HG03196 (cell line): ENCODE measurements around the gene CPED1.
A peak's percentile ranks its signal among the peaks of the same experiment; 100 is the strongest.
"Not testable (repeated sequence)": the region's sequence is repeated elsewhere in the genome, so short reads cannot be mapped to it uniquely, and the experiment has no call there.

Experiments used
- ATAC-seq: cut with Tn5 transposase; IDR thresholded peaks from one replicate; pipeline ENCODE4 v1.9.1; 2021; ENCODE audit not compliant: unreplicated experiment

The CPED1 gene

DNA sequence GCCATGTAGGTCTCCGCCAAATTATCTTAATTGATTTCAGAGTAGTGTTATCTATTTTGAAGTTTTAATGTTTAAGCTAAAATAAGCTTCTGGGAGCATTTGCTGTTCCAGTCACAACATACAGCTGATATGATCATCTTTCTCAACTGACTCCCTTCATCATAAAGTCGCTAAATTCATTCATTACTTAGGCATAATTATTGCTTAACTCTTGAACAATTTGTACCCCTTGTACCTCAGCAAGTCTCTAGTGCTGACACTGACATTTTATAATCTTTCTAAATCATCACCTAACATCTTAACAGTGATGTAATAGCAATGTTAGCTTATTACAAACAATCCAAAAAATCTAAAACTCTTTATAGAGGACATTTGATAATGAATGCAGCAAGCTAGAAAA is 286.0 kb downstream of the CPED1 start:
- no peak for ATAC-seq

GRCh38 chr7:121275204-121275603 is 286.7 kb downstream of the CPED1 start:
- ATAC-seq, result no peak

- ATAC-seq, result no peak
Observed at GRCh38 chr7:121276313-121276712, 287.8 kb downstream of the CPED1 start.

DNA sequence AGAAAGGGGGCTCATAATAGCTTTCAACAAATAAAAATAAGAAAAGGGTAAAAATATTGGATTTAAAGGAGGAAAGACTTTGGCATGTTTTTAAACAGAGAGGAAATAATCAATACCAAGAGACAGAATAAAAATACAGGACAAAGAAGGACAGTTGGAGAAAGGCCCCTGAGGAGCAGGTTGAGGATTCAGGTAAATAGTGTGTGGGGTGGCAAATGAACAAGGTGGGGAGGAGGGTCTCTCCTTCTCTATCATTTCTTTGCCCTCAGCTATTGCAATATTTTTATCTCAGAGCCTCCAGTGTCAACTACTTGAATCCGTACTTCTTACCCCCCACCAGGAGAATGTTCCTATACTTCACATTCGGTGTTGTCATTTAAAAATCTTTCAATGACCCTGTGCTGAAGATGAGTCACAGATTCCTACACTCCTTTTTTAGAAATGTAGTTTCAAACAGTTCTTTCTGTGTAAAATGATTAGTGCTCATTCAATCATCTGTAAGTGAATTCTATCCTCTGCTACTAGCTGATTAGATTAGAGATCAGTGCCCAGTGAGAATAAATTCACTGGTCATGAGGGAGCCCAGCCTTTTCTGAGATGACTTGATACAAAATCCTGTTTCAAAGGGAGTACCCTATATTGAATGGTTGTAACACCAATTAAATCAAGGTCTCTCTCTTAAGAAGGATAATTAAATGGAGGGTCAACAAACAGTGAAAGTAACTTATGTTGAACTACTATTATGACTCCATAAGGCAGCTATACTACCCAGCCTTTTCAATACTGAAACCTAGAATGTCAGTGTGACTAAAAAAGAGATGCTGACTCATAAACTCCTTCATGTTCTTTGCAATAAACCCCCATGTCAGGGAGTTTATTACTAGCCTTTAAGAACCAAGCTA is 289.9 kb downstream of the CPED1 start:
- ATAC-seq, result peak; percentile 100

- ATAC-seq, result no peak
Observed at GRCh38 chr7:121279060-121279620, 290.6 kb downstream of the CPED1 start.

- no peak for ATAC-seq
Observed at GRCh38 chr7:121279822-121280221, 291.3 kb downstream of the CPED1 start.

DNA sequence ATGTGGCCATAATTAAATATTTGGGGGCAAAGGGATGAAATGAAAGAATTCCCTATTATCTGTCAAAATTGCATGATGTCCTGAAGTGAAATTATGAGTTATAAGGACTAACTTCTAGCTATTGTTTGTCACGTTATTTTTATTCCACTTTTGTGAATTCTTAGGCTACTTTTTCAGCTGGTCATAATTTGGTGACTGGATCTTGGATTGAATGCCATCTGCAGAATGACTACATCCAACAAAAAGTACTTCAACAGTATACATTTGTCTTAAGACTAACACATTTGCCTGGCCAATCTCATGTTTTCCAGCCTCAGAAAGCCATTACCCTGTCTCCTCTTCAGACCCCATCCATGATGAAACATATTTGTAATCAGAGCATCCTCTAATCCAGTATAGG is 292.1 kb downstream of the CPED1 start:
- ATAC-seq, result no peak

GRCh38 chr7:121282129-121282528 is 293.6 kb downstream of the CPED1 start:
- ATAC-seq, result no peak

DNA sequence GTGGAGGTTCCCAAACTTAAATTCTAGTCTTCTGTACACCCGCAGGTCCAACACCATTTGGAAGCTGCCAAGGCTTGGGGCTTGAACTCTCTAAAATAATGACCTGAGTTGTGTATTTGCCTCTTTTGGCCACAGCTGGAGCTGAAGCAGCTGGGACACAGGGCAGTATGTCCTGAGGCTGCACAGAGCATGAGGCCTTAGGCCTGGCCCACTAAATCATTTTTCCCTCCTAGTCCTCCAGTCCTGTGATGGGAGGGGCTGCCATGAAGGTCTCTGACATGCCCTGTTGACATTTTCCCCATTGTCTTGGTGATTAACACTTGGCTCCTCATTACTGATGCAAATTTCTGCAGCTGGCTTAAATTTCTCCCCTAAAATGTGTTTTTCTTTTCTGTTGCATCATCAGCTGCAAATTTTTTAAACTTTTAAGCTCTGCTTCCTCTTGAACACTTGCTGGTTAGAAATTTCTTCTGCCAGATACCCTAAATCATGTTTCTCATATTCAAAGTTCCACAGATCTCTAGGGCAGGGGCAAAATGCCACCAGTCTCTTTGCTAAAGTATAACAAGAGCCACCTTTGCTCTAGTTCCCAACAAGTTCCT is 296.7 kb downstream of the CPED1 start:
- ATAC-seq, result no peak

GRCh38 chr7:121286186-121286585 is 297.7 kb downstream of the CPED1 start:
- ATAC-seq, result no peak

- no peak for ATAC-seq
Observed at GRCh38 chr7:121286742-121287734, 298.5 kb downstream of the CPED1 start.

DNA sequence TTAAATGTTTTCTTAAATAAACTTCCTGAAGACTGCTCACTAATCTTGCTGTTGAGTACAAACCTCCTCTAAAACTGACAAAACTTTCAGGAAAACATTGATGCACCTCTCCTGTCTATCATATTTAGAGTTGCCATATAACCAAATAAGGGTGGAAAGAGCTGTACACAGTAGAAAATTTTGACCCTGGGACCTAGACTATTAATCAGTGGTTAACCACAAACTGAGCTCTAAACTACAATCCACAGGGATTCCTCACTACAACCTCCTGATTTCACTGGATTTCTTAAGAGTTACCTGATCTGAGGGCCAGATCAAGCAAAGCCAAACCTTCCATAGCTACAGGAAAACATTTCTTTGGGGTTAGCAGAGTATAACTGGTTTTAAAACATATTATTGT is 300.4 kb downstream of the CPED1 start:
- ATAC-seq, result no peak

DNA sequence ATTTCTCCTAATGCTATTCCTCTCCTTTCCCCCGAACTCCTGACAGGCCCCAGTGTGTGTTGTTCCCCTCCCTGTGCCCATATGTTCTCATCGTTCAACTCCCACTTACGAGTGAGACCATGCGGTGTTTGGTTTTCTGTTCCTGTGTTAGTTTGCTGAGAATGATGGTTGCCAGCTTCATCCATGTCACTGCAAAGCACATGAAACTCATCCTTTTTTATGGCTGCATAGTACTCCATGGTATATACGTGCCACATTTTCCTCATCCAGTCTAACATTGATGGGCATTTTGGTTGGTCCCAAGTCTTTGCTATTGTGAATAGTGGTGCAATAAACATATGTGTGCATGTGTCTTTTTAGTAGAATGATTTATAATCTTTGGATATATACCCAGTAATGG is 301.4 kb downstream of the CPED1 start:
- not testable (repeated sequence) for ATAC-seq

DNA sequence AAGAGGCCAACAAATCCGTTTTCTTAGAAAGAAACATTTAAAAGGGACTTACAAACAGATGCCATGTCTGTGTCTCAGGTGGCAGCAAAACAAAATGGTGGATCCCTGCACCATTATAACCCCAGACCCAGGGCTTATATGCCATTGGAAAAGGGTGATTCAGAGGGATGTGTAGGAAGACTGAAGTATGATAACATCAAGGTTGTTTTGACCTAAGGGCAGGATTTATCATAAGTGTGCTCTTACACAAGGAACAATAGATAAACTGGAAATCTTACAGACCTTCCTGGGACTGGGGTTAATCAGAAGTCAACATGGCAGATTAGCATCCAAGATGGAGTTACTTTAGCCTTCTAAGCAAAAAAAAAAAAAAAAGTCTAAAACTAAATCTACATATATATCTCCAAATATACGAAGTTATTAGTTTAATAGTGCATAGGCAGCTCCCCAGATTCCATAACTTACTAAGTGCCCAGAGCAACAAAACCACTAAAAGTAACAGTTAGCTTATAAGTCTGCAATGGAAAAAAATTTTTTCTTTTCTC is 306.0 kb downstream of the CPED1 start:
- ATAC-seq, result no peak

DNA sequence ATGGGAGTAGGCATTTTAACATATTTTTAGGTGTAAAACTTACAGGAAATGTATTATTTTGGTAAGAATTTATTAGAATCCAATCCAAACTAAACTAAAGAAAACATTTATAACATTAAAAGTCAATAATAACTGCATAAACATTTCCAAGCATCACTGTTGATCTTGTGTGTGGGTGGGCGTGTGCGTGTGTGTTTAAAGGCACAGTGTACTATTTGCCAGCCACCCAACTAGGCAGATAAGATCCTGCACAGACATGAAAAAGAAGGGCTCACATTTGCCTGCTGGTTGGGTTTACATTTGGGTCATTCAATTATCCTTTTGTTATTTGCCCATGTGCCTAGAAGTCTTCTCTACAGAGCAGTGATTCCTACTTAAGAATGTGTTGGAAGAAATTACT is 309.3 kb downstream of the CPED1 start:
- no peak for ATAC-seq

DNA sequence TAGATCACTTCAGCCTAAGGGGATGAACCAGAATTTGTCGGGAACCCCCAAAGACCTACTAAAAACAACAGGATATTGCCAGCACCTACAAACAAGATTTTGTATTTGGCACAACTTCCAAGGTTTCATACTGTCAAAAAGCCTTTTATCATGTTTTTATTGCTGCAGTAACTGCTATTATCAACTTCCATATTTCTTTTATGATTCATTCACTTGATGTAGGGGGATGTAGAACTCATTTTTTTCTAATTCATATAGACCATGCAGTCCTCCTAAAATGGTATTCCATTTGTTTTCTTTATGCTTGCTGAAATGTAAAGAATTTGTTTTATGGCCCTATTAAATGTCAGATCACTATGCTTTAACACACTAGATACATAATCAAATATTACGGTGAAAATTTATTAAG is 310.3 kb downstream of the CPED1 start:
- ATAC-seq, result no peak

DNA sequence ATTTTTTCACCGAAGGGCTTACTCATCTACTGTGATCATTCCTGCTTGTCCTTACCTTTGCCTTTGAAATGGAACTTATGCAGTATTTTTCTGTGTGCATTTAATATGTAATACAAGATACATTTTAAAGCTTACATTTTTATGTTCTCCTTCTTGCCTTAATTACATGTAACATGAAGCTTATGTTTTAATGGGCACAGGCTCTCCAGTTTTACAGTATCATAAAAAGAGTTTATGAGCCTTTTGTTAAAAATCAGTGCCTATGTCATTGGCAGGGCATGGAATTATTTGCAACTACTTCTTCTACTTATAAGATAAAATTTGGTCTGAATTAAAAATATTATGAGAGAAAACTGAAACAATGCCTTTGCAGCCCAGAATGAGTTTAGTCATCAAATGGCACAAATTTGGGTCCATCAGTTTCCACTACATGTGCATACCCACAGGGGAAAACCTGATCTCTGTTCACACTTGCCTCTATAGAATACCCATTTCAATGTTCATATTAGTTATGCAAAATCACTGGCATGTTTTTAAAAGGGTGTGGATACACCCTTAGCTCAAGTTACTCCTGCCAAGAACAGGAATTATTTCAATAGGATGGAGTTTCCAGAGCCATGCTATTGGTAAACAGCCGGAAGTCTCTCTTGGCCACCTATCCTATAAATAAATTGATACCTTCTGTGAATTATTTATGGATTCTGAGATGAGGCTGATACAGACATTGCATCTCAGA is 312.3 kb downstream of the CPED1 start:
- ATAC-seq, result no peak

GRCh38 chr7:121301446-121302213 is 313.1 kb downstream of the CPED1 start:
- no peak for ATAC-seq

- peak; percentile 93 for ATAC-seq
Observed at GRCh38 chr7:121302214-121302745, 313.8 kb downstream of the CPED1 start.
